Tibial nerve (tissue), 4 donors: ENCODE results near the gene SLC25A42.

Experiments used
- EP300 ChIP-seq, 2 donors: sonication (generic); formaldehyde crosslinking; IDR thresholded peaks; one replicate each; pipeline ENCODE4 v1.6.1; 2017; ENCODE audit warnings: antibody characterized with exemption in 2 of 2, mild to moderate bottlenecking in 1 of 2
- POLR2A ChIP-seq, 2 donors: fragments of 450-650 bp; IDR thresholded peaks; one replicate each; pipeline ENCODE4 v1.6.1; 2017; ENCODE audit warnings: antibody characterized with exemption in 2 of 2, mild to moderate bottlenecking in 2 of 2, moderate library complexity in 2 of 2
- TF ChIP-seq, protein P1 (sequence below), 5 experiments: fragments of 200-600 bp in 3 of 5; fragments of 450-650 bp in 2 of 5; sonication (generic) in 3 of 5; IDR thresholded peaks; one replicate each; pipeline ENCODE4 v1.5.1; 2016 to 2019; ENCODE audit warnings: antibody characterized with exemption in 5 of 5, mild to moderate bottlenecking in 3 of 5, moderate library complexity in 2 of 5

DNA sequence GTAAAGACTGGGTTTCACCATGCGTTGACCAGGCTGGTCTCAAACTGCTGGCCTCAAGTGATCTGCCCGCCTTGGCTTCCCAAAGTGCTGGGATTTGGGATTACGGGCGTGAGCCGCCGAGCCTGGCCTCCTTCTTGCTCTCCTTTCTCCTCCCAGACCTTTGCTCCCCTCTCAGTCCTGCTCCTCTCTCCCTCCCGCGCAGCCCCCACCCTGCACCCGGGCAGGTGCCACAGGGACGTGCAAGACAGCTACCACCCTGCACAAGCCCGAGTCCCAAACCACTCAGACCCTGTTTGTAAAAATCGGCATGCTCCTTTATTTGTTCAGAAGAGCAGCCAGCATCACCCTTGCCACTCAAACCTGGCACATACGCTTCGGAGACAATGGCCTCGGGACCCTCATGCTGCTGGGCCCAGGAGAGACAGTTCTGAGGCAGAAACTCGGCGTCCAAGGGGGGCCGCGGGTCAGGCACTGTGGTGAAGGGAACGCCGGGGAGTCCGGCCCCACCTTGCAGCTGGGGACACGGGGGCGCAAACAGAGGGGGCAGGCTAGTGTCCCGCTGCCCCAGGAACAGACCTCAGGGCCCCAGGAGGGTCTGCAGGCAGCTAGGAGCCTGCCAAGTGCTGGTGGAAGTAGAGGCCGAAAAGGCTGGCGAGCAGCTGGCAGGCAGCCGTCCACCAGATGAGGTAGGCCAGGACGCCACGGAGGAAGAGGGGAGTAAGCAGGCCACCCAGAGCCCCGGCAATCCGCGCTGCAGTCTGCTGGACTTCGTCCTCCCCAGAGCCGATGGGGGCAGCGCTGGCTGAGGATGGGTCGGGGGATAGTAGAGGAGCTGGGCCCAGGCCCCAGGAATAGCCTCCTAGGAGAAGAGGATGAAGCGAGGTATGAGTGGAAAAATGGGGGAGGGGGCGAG is 55.8 kb downstream of the SLC25A42 start:
- TF ChIP-seq EP300 (IDR thresholded peaks at IDR 0.05), result no peak
- TF ChIP-seq POLR2A (IDR thresholded peaks at IDR 0.05), result no peak
- TF ChIP-seq, protein P1, sequence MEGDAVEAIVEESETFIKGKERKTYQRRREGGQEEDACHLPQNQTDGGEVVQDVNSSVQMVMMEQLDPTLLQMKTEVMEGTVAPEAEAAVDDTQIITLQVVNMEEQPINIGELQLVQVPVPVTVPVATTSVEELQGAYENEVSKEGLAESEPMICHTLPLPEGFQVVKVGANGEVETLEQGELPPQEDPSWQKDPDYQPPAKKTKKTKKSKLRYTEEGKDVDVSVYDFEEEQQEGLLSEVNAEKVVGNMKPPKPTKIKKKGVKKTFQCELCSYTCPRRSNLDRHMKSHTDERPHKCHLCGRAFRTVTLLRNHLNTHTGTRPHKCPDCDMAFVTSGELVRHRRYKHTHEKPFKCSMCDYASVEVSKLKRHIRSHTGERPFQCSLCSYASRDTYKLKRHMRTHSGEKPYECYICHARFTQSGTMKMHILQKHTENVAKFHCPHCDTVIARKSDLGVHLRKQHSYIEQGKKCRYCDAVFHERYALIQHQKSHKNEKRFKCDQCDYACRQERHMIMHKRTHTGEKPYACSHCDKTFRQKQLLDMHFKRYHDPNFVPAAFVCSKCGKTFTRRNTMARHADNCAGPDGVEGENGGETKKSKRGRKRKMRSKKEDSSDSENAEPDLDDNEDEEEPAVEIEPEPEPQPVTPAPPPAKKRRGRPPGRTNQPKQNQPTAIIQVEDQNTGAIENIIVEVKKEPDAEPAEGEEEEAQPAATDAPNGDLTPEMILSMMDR (IDR thresholded peaks at IDR 0.05), result no peak
